A549 (cell line): ENCODE measurements around the gene SYNC. TPM values are rescaled to one million over a fixed set of nuclear protein-coding genes. Genes with fewer than 3 reads are reported as not detected.

Experiments
- ATAC-seq, 2 experiments: fragments of 200-7000 bp in 1 of 2; fragments of >200 bp in 1 of 2; cut with Nextera tagmentation in 1 of 2; cut with Tn5 transposase in 1 of 2; 3 replicates each; pipeline versions ENCODE4 v1.8.0 to v1.9.1; 2018 to 2020; ENCODE audit warnings: mild to moderate bottlenecking in 1 of 2, moderate library complexity in 1 of 2
- CTCF ChIA-PET: fragments of 300-600 bp; sonication (Branson Sonifier 250); formaldehyde crosslinking; extraction: SDS; loops from one replicate; lab custom pipeline; 2021; ENCODE audit warnings: antibody characterized with exemption, inconsistent platforms; lab: Yijun Ruan, JAX
- POLR2A ChIA-PET: fragments of 350-600 bp; formaldehyde crosslinking; extraction: SDS; loops from one replicate; lab custom pipeline; 2021; ENCODE audit warnings: antibody characterized with exemption, inconsistent platforms; lab: Yijun Ruan, JAX
- DNase-seq, 2 experiments: peaks; one replicate each; pipeline versions ENCODE4 v3.0.0 to v3.0.0-alpha.2; 2011 to 2016; ENCODE audit warnings: low read depth in 1 of 2, low spot score in 1 of 2
- FAIRE-seq: peaks from 2 replicates; lab custom pipeline; 2011; peaks lifted over from hg19 to GRCh38; lab: Jason Lieb, UNC
- H3K27ac ChIP-seq, 2 experiments: fragments of >200 bp; sonication (Bioruptor Twin); formaldehyde crosslinking; 3 replicates each; pipeline ENCODE4 v1.5.1; 2016 to 2017
- H3K4me1 ChIP-seq: fragments of >200 bp; sonication (Bioruptor Twin); formaldehyde crosslinking; 3 replicates; pipeline ENCODE4 v1.6.1; 2016
- H3K4me2 ChIP-seq: fragments of >200 bp; sonication (Bioruptor Twin); formaldehyde crosslinking; 3 replicates; pipeline ENCODE4 v1.6.1; 2016
- H3K4me3 ChIP-seq: fragments of >200 bp; sonication (Bioruptor Twin); formaldehyde crosslinking; 3 replicates; pipeline ENCODE4 v1.5.1; 2016
- H3K9me3 ChIP-seq: fragments of >200 bp; sonication (Bioruptor Twin); formaldehyde crosslinking; 3 replicates; pipeline ENCODE4 v1.6.1; 2016
- BHLHE40 ChIP-seq: IDR thresholded peaks from 2 replicates; pipeline ENCODE4 v1.6.1; 2012; ENCODE audit warnings: low read depth, low read length, inconsistent platforms
- CBX2 ChIP-seq: fragments of 200-600 bp; sonication (generic); IDR thresholded peaks from 2 replicates; pipeline ENCODE4 v1.6.1; 2016; ENCODE audit warnings: low read depth, mild to moderate bottlenecking, borderline replicate concordance
- CBX8 ChIP-seq: fragments of 200-600 bp; sonication (generic); IDR thresholded peaks from 2 replicates; pipeline ENCODE4 v1.6.1; 2016
- CEBPB ChIP-seq, 2 experiments: fragments of >200 bp in 1 of 2; sonication (Bioruptor Twin) in 1 of 2; formaldehyde crosslinking in 1 of 2; IDR thresholded peaks; 2 replicates each; pipeline ENCODE4 v1.6.1; 2012 to 2016
- CHD4 ChIP-seq: fragments of 200-600 bp; sonication (generic); IDR thresholded peaks from 2 replicates; pipeline ENCODE4 v1.6.1; 2016; ENCODE audit warnings: antibody characterized with exemption, mild to moderate bottlenecking, borderline replicate concordance
- EHF ChIP-seq: fragments of 250-450 bp; sonication (Bioruptor Pico); IDR thresholded peaks from 2 replicates; pipeline ENCODE4 v1.5.0; 2020; ENCODE audit warnings: mild to moderate bottlenecking
- EHMT2 ChIP-seq: fragments of 200-600 bp; sonication (generic); IDR thresholded peaks from 2 replicates; pipeline ENCODE4 v1.6.1; 2016; ENCODE audit warnings: antibody characterized with exemption, low read depth, mild to moderate bottlenecking, moderate library complexity
- ELK1 ChIP-seq: fragments of 150-350 bp; IDR thresholded peaks from 2 replicates; pipeline ENCODE4 v1.6.1; 2014; ENCODE audit warnings: low read depth, mild to moderate bottlenecking, low read length
- EP300 ChIP-seq, 2 experiments: fragments of >200 bp; sonication (Bioruptor Twin); formaldehyde crosslinking; IDR thresholded peaks; 2 replicates in 1 of 2; 3 replicates in 1 of 2; pipeline ENCODE4 v1.6.1; 2016 to 2017
- ESRRA ChIP-seq: fragments of 150-350 bp; IDR thresholded peaks from 2 replicates; pipeline ENCODE4 v1.6.1; 2014; ENCODE audit warnings: mild to moderate bottlenecking, low read length, borderline replicate concordance
- HDAC2 ChIP-seq: fragments of 200-600 bp; sonication (generic); IDR thresholded peaks from 2 replicates; pipeline ENCODE4 v1.6.1; 2016
- HEYL ChIP-seq: fragments of 250-450 bp; sonication (Bioruptor Pico); IDR thresholded peaks from 2 replicates; pipeline ENCODE4 v1.8.0; 2021; ENCODE audit warnings: mild to moderate bottlenecking, moderate library complexity
- HMGXB4 ChIP-seq: fragments of 250-450 bp; sonication (Bioruptor Pico); IDR thresholded peaks from 2 replicates; pipeline ENCODE4 v1.5.0; 2021; ENCODE audit warnings: mild to moderate bottlenecking, moderate library complexity, borderline replicate concordance
- HOXB13 ChIP-seq: fragments of 250-450 bp; sonication (Bioruptor Pico); IDR thresholded peaks from 2 replicates; pipeline ENCODE4 v1.5.0; 2020; ENCODE audit warnings: low read depth, mild to moderate bottlenecking, moderate library complexity
- JUN ChIP-seq, 2 experiments: fragments of >200 bp; sonication (Bioruptor Twin); formaldehyde crosslinking; IDR thresholded peaks; 2 replicates in 1 of 2; 3 replicates in 1 of 2; pipeline ENCODE4 v1.6.1; 2016 to 2017
- KDM1A ChIP-seq: fragments of 200-600 bp; sonication (generic); IDR thresholded peaks from 2 replicates; pipeline ENCODE4 v1.6.1; 2016; ENCODE audit warnings: low read depth, mild to moderate bottlenecking
- KDM5A ChIP-seq: fragments of 200-600 bp; sonication (generic); IDR thresholded peaks from 2 replicates; pipeline ENCODE4 v1.6.1; 2016; ENCODE audit warnings: antibody characterized with exemption, mild to moderate bottlenecking
- MAFK ChIP-seq: fragments of 450-650 bp; IDR thresholded peaks from 2 replicates; pipeline ENCODE4 v1.6.1; 2014; ENCODE audit not compliant: partially characterized antibody
- MAZ ChIP-seq: fragments of 150-350 bp; IDR thresholded peaks from 2 replicates; pipeline ENCODE4 v1.6.1; 2014; ENCODE audit warnings: antibody characterized with exemption, low read depth, low read length, borderline replicate concordance
- MYC ChIP-seq: IDR thresholded peaks from 2 replicates; pipeline ENCODE4 v1.6.1; 2012; ENCODE audit warnings: mild to moderate bottlenecking, inconsistent platforms, low read length, improper control_type of control experiment, borderline replicate concordance
- NPAS2 ChIP-seq: fragments of 250-450 bp; sonication (Bioruptor Pico); IDR thresholded peaks from 2 replicates; pipeline ENCODE4 v1.8.0; 2022; ENCODE audit warnings: mild to moderate bottlenecking, moderate library complexity, borderline replicate concordance
- NR3C1 ChIP-seq: fragments of >200 bp; sonication (Bioruptor Twin); formaldehyde crosslinking; IDR thresholded peaks from 3 replicates; pipeline ENCODE4 v1.6.1; 2017
- PHF8 ChIP-seq: fragments of 200-600 bp; sonication (generic); IDR thresholded peaks from 2 replicates; pipeline ENCODE4 v1.6.1; 2016; ENCODE audit warnings: low read depth, mild to moderate bottlenecking, antibody characterized with exemption, moderate library complexity, borderline replicate concordance
- POLR2AphosphoS2 ChIP-seq: conservative IDR thresholded peaks from 2 replicates; pipeline ENCODE4 v1.6.1; 2012; ENCODE audit warnings: low read length, improper control_type of control experiment, inconsistent platforms
- RARB ChIP-seq: fragments of 250-450 bp; sonication (Bioruptor Pico); IDR thresholded peaks from 2 replicates; pipeline ENCODE4 v1.8.0; 2021; ENCODE audit warnings: mild to moderate bottlenecking, moderate library complexity
- RCOR1 ChIP-seq: fragments of 150-350 bp; IDR thresholded peaks from 2 replicates; pipeline ENCODE4 v1.6.1; 2014; ENCODE audit warnings: antibody characterized with exemption, low read length, low read depth
- TP53 ChIP-seq: fragments of 250-450 bp; sonication (Bioruptor Pico); IDR thresholded peaks from 2 replicates; pipeline ENCODE4 v1.5.0; 2021; ENCODE audit warnings: mild to moderate bottlenecking, moderate library complexity
- ZC3H11A ChIP-seq: fragments of 450-650 bp; IDR thresholded peaks from 2 replicates; pipeline ENCODE4 v1.6.1; 2014; ENCODE audit warnings: antibody characterized with exemption, mild to moderate bottlenecking
- ZNF302 ChIP-seq: fragments of 250-450 bp; sonication (Bioruptor Pico); IDR thresholded peaks from 2 replicates; pipeline ENCODE4 v1.9.0; 2021; ENCODE audit warnings: inconsistent platforms, mild to moderate bottlenecking, moderate library complexity
- ZSCAN20 ChIP-seq: fragments of 250-450 bp; sonication (Bioruptor Pico); IDR thresholded peaks from 2 replicates; pipeline ENCODE4 v1.8.0; 2022; ENCODE audit warnings: mild to moderate bottlenecking, moderate library complexity
- WGBS: methylation state at CpG from one replicate; pipeline ENCODE4 v1.1.6; 2017; ENCODE audit errors: missing lambda C conversion rate; 5-methylcytosine and 5-hydroxymethylcytosine counted together
- polyA plus RNA-seq, 4 experiments: library from polyadenylated mRNA; depleted of rRNA in 3 of 4; stranded (reverse); fragments of >200 nt; fragmentation: RNase III in 1 of 4; extraction: RNeasy Plus Mini Kit Qiagen cat#74134 plus additional on column Dnase treatment in 1 of 4; gene quantifications; 2 replicates in 3 of 4; 3 replicates in 1 of 4; pipeline ENCODE4 v1.2.3, GENCODE V29; 2011 to 2017

The SYNC gene
- polyA plus RNA-seq, 2 of the 4 experiments (the other 2 are of a cell fraction), result 7.7 to 12.0 TPM

GRCh38 chr1:32718527-32718926 is 16.0 kb upstream of the SYNC start:
- no peaks in the 10 kb centered on the region for H3K9me3 ChIP-seq
- peaks cover 30% of the 10 kb centered on the region for H3K4me1 ChIP-seq
- ChIA-PET CTCF (interaction anchor here (3.5 kb wide), 1 partner anchor 55 kb away, joined by 25 read pairs; no protein-coding TSS in a partner anchor), POLR2A (no interaction called here)
- no peak overlapping the region for H3K4me2 ChIP-seq
- FAIRE-seq, result no peak
- TF ChIP-seq HOXB13 (CRISPR knock-in tag) (no peak), KDM1A (no peak), ZC3H11A (no peak), MYC (no peak), EHF (CRISPR knock-in tag) (no peak), NPAS2 (CRISPR knock-in tag) (no peak)
- no peak overlapping the region for H3K4me3 ChIP-seq
- no peak for ATAC-seq
- peak overlapping the region in 1 of 2 experiments; percentile 87; a peak in 3 of 6 replicates for H3K27ac ChIP-seq
- no peak for DNase-seq
- 80% methylated on average over 1 of the region's 1 CpG for WGBS

- H3K4me3 ChIP-seq, result no peak overlapping the region
- peak overlapping the region in 1 of 2 experiments; percentile 87; a peak in 3 of 6 replicates for H3K27ac ChIP-seq
- no peak for ATAC-seq
- no peaks in the 10 kb centered on the region for H3K9me3 ChIP-seq
- H3K4me1 ChIP-seq, result peaks cover 30% of the 10 kb centered on the region
- FAIRE-seq, result no peak
- ChIA-PET CTCF (interaction anchor here (0.9 to 3.5 kb wide), 2 partner anchors 11 to 55 kb away, joined by 3 to 25 read pairs; no protein-coding TSS in a partner anchor), POLR2A (no interaction called here)
- TF ChIP-seq CEBPB (IDR thresholded peaks at IDR 0.05) (no peak), RCOR1 (no peak), ZSCAN20 (CRISPR knock-in tag) (no peak), HOXB13 (CRISPR knock-in tag) (no peak), HEYL (CRISPR knock-in tag) (no peak), RARB (CRISPR knock-in tag) (no peak), ZNF302 (CRISPR knock-in tag) (no peak), TP53 (CRISPR knock-in tag) (no peak), ESRRA (no peak), JUN (IDR thresholded peaks at IDR 0.05) (no peak), MAFK (no peak), HDAC2 (no peak), MAZ (no peak), EHF (CRISPR knock-in tag) (no peak)
- no peak overlapping the region for H3K4me2 ChIP-seq
- 72% methylated on average over 2 of the region's 2 CpGs for WGBS
- DNase-seq, result no peak
These were observed 15.5 kb upstream of the SYNC start for GRCh38 chr1:32718036-32718435.

- DNase-seq (no peak), FAIRE-seq (no peak), ATAC-seq (no peak)
- ChIA-PET POLR2A (no interaction called here), CTCF (interaction anchor here (0.9 to 3.5 kb wide), 3 partner anchors 11 to 56 kb away, joined by 3 to 25 read pairs (median 7); no protein-coding TSS in a partner anchor)
- 97% methylated on average over 4 of the region's 4 CpGs for WGBS
- Histone ChIP-seq H3K9me3 (no peaks in the 10 kb centered on the region), H3K4me2 (peak overlapping the region; percentile 73), H3K4me3 (no peak overlapping the region), H3K27ac (peak overlapping the region; percentile 70 to 87; a peak in 4 of 6 replicates), H3K4me1 (peaks cover 30% of the 10 kb centered on the region)
- TF ChIP-seq KDM5A, result no peak
- TF ChIP-seq EP300 (IDR thresholded peaks at IDR 0.05), result no peak
- no peak for TF ChIP-seq POLR2AphosphoS2
- TF ChIP-seq ELK1, result no peak
- TF ChIP-seq CBX8, result no peak
- no peak for TF ChIP-seq BHLHE40
- no peak for TF ChIP-seq CEBPB (IDR thresholded peaks at IDR 0.05)
- TF ChIP-seq HEYL (CRISPR knock-in tag), result no peak
- no peak for TF ChIP-seq JUN (IDR thresholded peaks at IDR 0.05)
- no peak for TF ChIP-seq HMGXB4 (CRISPR knock-in tag)
- no peak for TF ChIP-seq KDM1A
- TF ChIP-seq EHMT2, result no peak
- TF ChIP-seq PHF8, result no peak
- no peak for TF ChIP-seq NR3C1
- no peak for TF ChIP-seq CBX2
- TF ChIP-seq CHD4, result no peak
These were observed 14.9 kb upstream of the SYNC start for GRCh38 chr1:32717503-32717902.
